HG03108 (cell line): ENCODE data around the gene CARD9.
"Not testable (repeated sequence)": the region's sequence is repeated elsewhere in the genome, so short reads cannot be mapped to it uniquely, and the experiment has no call there.

Experiments used
- ATAC-seq: cut with Tn5 transposase; IDR thresholded peaks from one replicate; pipeline ENCODE4 v1.9.1; 2021; ENCODE audit warnings: moderate library complexity; ENCODE audit not compliant: unreplicated experiment

CARD9 gene

GRCh38 chr9:136364942-136365774, 8.3 kb downstream of the CARD9 start:
- ATAC-seq, result no peak

- ATAC-seq, result no peak
Observed at GRCh38 chr9:136363949-136364748, 9.3 kb downstream of the CARD9 start.

- ATAC-seq, result peak; percentile 83
Observed at GRCh38 chr9:136363106-136363948, 10.1 kb downstream of the CARD9 start, which contains the start of gene DNLZ. DNLZ (minus strand) TSS chr9:136363744; CDS start chr9:136363714, 30 bp downstream.

- no peak for ATAC-seq
Observed at GRCh38 chr9:136362450-136362784, 11.1 kb downstream of the CARD9 start.

- no peak for ATAC-seq
Observed at GRCh38 chr9:136361754-136362449, 11.6 kb downstream of the CARD9 start.

GRCh38 chr9:136361047-136361753, 12.3 kb downstream of the CARD9 start:
- ATAC-seq, result no peak

GRCh38 chr9:136359774-136360718, 13.4 kb downstream of the CARD9 start:
- no peak for ATAC-seq

- no peak for ATAC-seq
Observed at GRCh38 chr9:136358888-136359287, 14.6 kb downstream of the CARD9 start.

GRCh38 chr9:136358016-136358415, 15.5 kb downstream of the CARD9 start:
- ATAC-seq, result no peak

- no peak for ATAC-seq
Observed at GRCh38 chr9:136357202-136357725, 16.2 kb downstream of the CARD9 start.

GRCh38 chr9:136355616-136356557, 17.6 kb downstream of the CARD9 start:
- ATAC-seq, result no peak

- ATAC-seq, result no peak
Observed at GRCh38 chr9:136354592-136355085, 18.8 kb downstream of the CARD9 start.

- no peak for ATAC-seq
Observed at GRCh38 chr9:136353757-136354488, 19.5 kb downstream of the CARD9 start.

GRCh38 chr9:136353088-136353487, 20.4 kb downstream of the CARD9 start:
- no peak for ATAC-seq

GRCh38 chr9:136352682-136353081, 20.8 kb downstream of the CARD9 start:
- ATAC-seq, result no peak

- not testable (repeated sequence) for ATAC-seq
Observed at GRCh38 chr9:136351868-136352267, 21.6 kb downstream of the CARD9 start.
